SU-DHL-6 (cell line): ENCODE results near the gene ANKRD44.

Experiments used
- H2AFZ ChIP-seq: fragments of 200-600 bp; sonication (generic); 2 replicates; pipeline ENCODE4 v1.6.1; 2014; ENCODE audit warnings: low read depth, mild to moderate bottlenecking, moderate library complexity, mixed read lengths, antibody characterized with exemption, low read length; ENCODE audit not compliant: severe bottlenecking
- H3F3A ChIP-seq: fragments of 200-600 bp; shearing (Covaris generic); 2 replicates; pipeline ENCODE4 v1.6.0; 2016; ENCODE audit warnings: antibody characterized with exemption, mild to moderate bottlenecking; ENCODE audit not compliant: insufficient read depth
- H3K27ac ChIP-seq: fragments of 200-600 bp; sonication (generic); 2 replicates; pipeline ENCODE4 v1.5.1; 2016; ENCODE audit warnings: low read depth, mild to moderate bottlenecking, low read length, moderate library complexity, mixed read lengths
- H3K27me3 ChIP-seq: fragments of 200-600 bp; sonication (generic), shearing (Covaris generic); 2 replicates; pipeline ENCODE4 v1.6.0; 2014; ENCODE audit warnings: mild to moderate bottlenecking, low read length
- H3K36me3 ChIP-seq: fragments of 200-600 bp; sonication (generic); 2 replicates; pipeline ENCODE4 v1.6.1; 2014; ENCODE audit warnings: mild to moderate bottlenecking, low read length, mixed read lengths
- H3K4me2 ChIP-seq: fragments of 300-600, 200-600 bp; shearing (Covaris generic), sonication (generic); 2 replicates; pipeline ENCODE4 v1.6.0; 2014; ENCODE audit warnings: low read length, low read depth, mild to moderate bottlenecking; ENCODE audit not compliant: poor library complexity, severe bottlenecking
- H3K4me3 ChIP-seq: fragments of 200-600 bp; sonication (generic); 2 replicates; pipeline ENCODE4 v1.5.1; 2014; ENCODE audit warnings: antibody characterized with exemption, low read length, mild to moderate bottlenecking, mixed read lengths; ENCODE audit not compliant: insufficient read depth, poor library complexity, severe bottlenecking
- H3K79me2 ChIP-seq: fragments of 200-600 bp; sonication (generic); 2 replicates; pipeline ENCODE4 v1.6.1; 2014; ENCODE audit warnings: mild to moderate bottlenecking, low read length, moderate library complexity; ENCODE audit not compliant: insufficient read depth
- H3K9ac ChIP-seq: fragments of 200-600 bp; sonication (generic); 2 replicates; pipeline ENCODE4 v1.7.0; 2014; ENCODE audit warnings: mild to moderate bottlenecking, low read length
- H3K9me2 ChIP-seq: fragments of 200-600 bp; sonication (generic); replicated peaks from 2 replicates; pipeline ENCODE4 v1.6.1; 2014; ENCODE audit warnings: low read length; ENCODE audit not compliant: insufficient read depth
- H3K9me3 ChIP-seq: fragments of 200-600 bp; sonication (generic); 2 replicates; pipeline ENCODE4 v1.6.1; 2014; ENCODE audit warnings: low read length, mixed read lengths; ENCODE audit not compliant: insufficient read depth
- H4K20me1 ChIP-seq: fragments of 200-600 bp; sonication (generic); 2 replicates; pipeline ENCODE4 v1.6.1; 2014; ENCODE audit warnings: low read depth, mild to moderate bottlenecking, antibody characterized with exemption, low read length, moderate library complexity, mixed read lengths
- EZH2phosphoT487 ChIP-seq: fragments of 200-600 bp; sonication (generic), shearing (Covaris generic); conservative IDR thresholded peaks from 2 replicates; pipeline ENCODE4 v1.6.1; 2018; ENCODE audit warnings: mild to moderate bottlenecking, antibody characterized with exemption, low read length, moderate library complexity, mixed read lengths
- TF ChIP-seq, protein P1 (sequence below): fragments of 200-600 bp; sonication (generic); IDR thresholded peaks from one replicate; pipeline ENCODE4 v1.5.1; 2017; ENCODE audit warnings: antibody characterized with exemption, mild to moderate bottlenecking, low read length, moderate library complexity; ENCODE audit not compliant: insufficient read depth, poor library complexity, severe bottlenecking

The ANKRD44 gene

GRCh38 chr2:197307933-197308521 lies 2.6 kb downstream of the ANKRD44 start:
- Histone ChIP-seq H3K9me2 (no peaks in the 10 kb centered on the region), H3K79me2 (peaks cover 74% of the 10 kb centered on the region), H3K27me3 (no peaks in the 10 kb centered on the region), H2AFZ (no peak overlapping the region), H4K20me1 (0 out of 2 replicates have a peak, but pooled peaks cover 3% of the 10 kb centered on the region), H3K27ac (peak overlapping the region; percentile 73), H3F3A (peaks cover 51% of the 10 kb centered on the region), H3K9me3 (no peaks in the 10 kb centered on the region), H3K4me3 (peak overlapping the region; percentile 2), H3K36me3 (no peaks in the 10 kb centered on the region; the same call in 1 of the 2 replicates), H3K4me2 (peak overlapping the region; percentile 88), H3K9ac (peak overlapping the region; percentile 65)
- TF ChIP-seq EZH2phosphoT487: no peak
- TF ChIP-seq, protein P1, sequence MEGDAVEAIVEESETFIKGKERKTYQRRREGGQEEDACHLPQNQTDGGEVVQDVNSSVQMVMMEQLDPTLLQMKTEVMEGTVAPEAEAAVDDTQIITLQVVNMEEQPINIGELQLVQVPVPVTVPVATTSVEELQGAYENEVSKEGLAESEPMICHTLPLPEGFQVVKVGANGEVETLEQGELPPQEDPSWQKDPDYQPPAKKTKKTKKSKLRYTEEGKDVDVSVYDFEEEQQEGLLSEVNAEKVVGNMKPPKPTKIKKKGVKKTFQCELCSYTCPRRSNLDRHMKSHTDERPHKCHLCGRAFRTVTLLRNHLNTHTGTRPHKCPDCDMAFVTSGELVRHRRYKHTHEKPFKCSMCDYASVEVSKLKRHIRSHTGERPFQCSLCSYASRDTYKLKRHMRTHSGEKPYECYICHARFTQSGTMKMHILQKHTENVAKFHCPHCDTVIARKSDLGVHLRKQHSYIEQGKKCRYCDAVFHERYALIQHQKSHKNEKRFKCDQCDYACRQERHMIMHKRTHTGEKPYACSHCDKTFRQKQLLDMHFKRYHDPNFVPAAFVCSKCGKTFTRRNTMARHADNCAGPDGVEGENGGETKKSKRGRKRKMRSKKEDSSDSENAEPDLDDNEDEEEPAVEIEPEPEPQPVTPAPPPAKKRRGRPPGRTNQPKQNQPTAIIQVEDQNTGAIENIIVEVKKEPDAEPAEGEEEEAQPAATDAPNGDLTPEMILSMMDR: no peak

GRCh38 chr2:197307236-197307932 lies 3.2 kb downstream of the ANKRD44 start:
- Histone ChIP-seq H3F3A (peaks cover 47% of the 10 kb centered on the region), H3K27me3 (no peaks in the 10 kb centered on the region), H2AFZ (no peak overlapping the region), H3K36me3 (no peaks in the 10 kb centered on the region; the same call in 1 of the 2 replicates), H3K9me2 (no peaks in the 10 kb centered on the region), H3K4me3 (peak overlapping the region; percentile 17), H4K20me1 (0 out of 2 replicates have a peak, but pooled peaks cover 3% of the 10 kb centered on the region), H3K4me2 (peak overlapping the region; percentile 88), H3K79me2 (peaks cover 80% of the 10 kb centered on the region), H3K27ac (peak overlapping the region; percentile 73), H3K9ac (peak overlapping the region; percentile 27), H3K9me3 (no peaks in the 10 kb centered on the region)
- TF ChIP-seq, protein P1: peak; percentile 23
- TF ChIP-seq EZH2phosphoT487: no peak

DNA sequence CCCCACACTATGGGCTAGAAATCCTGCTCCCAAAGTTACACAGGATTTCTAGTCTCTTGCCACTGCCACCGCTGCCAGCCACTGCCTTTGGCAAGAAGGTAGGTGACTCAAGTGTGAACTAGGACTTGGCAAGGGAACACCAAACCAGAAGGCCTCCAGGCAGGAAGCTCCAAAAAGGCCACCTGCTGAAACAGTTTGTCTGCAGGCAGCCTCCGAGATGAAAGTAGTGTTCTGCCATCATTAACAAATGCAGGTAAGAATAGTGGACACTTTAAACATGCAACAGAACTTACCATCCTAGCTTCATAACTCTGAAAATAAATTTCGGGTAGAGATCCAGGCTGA lies 3.9 kb downstream of the ANKRD44 start:
- peak overlapping the region; percentile 88 for H3K4me2 ChIP-seq
- 0 out of 2 replicates have a peak, but pooled peaks cover 3% of the 10 kb centered on the region for H4K20me1 ChIP-seq
- no peaks in the 10 kb centered on the region for H3K9me3 ChIP-seq
- H3K27ac ChIP-seq: peak overlapping the region; percentile 73
- H3F3A ChIP-seq: peaks cover 40% of the 10 kb centered on the region
- peaks cover 85% of the 10 kb centered on the region for H3K79me2 ChIP-seq
- H3K36me3 ChIP-seq: no peaks in the 10 kb centered on the region; the same call in 1 of the 2 replicates
- no peak overlapping the region for H2AFZ ChIP-seq
- H3K4me3 ChIP-seq: peak overlapping the region; percentile 25
- TF ChIP-seq, protein P1: no peak
- TF ChIP-seq EZH2phosphoT487: no peak
- H3K9me2 ChIP-seq: no peaks in the 10 kb centered on the region
- peak overlapping the region; percentile 4 for H3K9ac ChIP-seq
- H3K27me3 ChIP-seq: no peaks in the 10 kb centered on the region
